ENCODE results near the gene MRAS. TPM values are rescaled to one million over a fixed set of nuclear protein-coding genes. Genes with fewer than 3 reads are reported as not detected.

Gene MRAS
- total and polyA plus RNA-seq, 4 donors: 12.6 to 28.7 (median 22.3) TPM

- Histone ChIP-seq H3K4me1 (ENCODE audit: control insufficient read depth in 5 of 5, insufficient read depth in 5 of 5, low read length in 5 of 5) (peaks cover 0 to 2% (median 0%) of the 10 kb centered on the region in 5 donors), H3K27me3 (ENCODE audit: control insufficient read depth in 3 of 3, insufficient read depth in 3 of 3, low read length in 2 of 3) (no peaks in the 10 kb centered on the region), H3K9ac (ENCODE audit: insufficient read depth in 1 of 2, low read length in 2 of 2) (no peak overlapping the region), H3K36me3 (ENCODE audit: control insufficient read depth in 4 of 4, insufficient read depth in 4 of 4, low read length in 4 of 4) (peaks cover 0 to 3% (median 0%) of the 10 kb centered on the region in 4 donors), H3K4me3 (no peak overlapping the region), H3K9me3 (ENCODE audit: control insufficient read depth in 4 of 4, insufficient read depth in 3 of 4, low read length in 3 of 4) (no peaks in the 10 kb centered on the region), H3K27ac (ENCODE audit: low read depth in 1 of 2, low read length in 1 of 2) (peak overlapping the region in 1 of 2 donors; percentile 58)
- WGBS, 2 donors: 91 to 92% methylated on average over 12 of the region's 12 CpGs
- DNase-seq (no peak), ATAC-seq (ENCODE audit: insufficient read depth, low FRiP score) (no peak)
- TF ChIP-seq CTCF (IDR thresholded peaks at IDR 0.05; ENCODE audit: control extremely low read depth, extremely low read depth): no peak
These were observed 47.7 kb downstream of the MRAS start for GRCh38 chr3:138395865-138396751.

- peaks cover 0 to 2% (median 0%) of the 10 kb centered on the region in 5 donors for H3K4me1 ChIP-seq (ENCODE audit: control insufficient read depth in 5 of 5, insufficient read depth in 5 of 5, low read length in 5 of 5)
- H3K9ac ChIP-seq (ENCODE audit: insufficient read depth in 1 of 2, low read length in 2 of 2): no peak overlapping the region
- DNase-seq (no peak), ATAC-seq (ENCODE audit: insufficient read depth, low FRiP score) (no peak)
- H3K9me3 ChIP-seq (ENCODE audit: control insufficient read depth in 4 of 4, insufficient read depth in 3 of 4, low read length in 3 of 4): no peaks in the 10 kb centered on the region
- H3K27ac ChIP-seq (ENCODE audit: low read depth in 1 of 2, low read length in 1 of 2): peak overlapping the region in 1 of 2 donors; percentile 58
- H3K4me3 ChIP-seq: no peak overlapping the region
- H3K27me3 ChIP-seq (ENCODE audit: control insufficient read depth in 3 of 3, insufficient read depth in 3 of 3, low read length in 2 of 3): no peaks in the 10 kb centered on the region
- peaks cover 0 to 7% (median 0%) of the 10 kb centered on the region in 4 donors for H3K36me3 ChIP-seq (ENCODE audit: control insufficient read depth in 4 of 4, insufficient read depth in 4 of 4, low read length in 4 of 4)
- TF ChIP-seq CTCF (IDR thresholded peaks at IDR 0.05; ENCODE audit: control extremely low read depth, extremely low read depth): no peak
- 93 to 94% methylated on average over 14 of the region's 14 CpGs for WGBS, 2 donors
These were observed 48.5 kb downstream of the MRAS start for GRCh38 chr3:138396752-138397410.

GRCh38 chr3:138397983-138398382 lies 49.6 kb downstream of the MRAS start:
- Histone ChIP-seq H3K27ac (ENCODE audit: low read depth in 1 of 2, low read length in 1 of 2) (peak overlapping the region in 1 of 2 donors; percentile 62), H3K4me3 (no peak overlapping the region), H3K27me3 (ENCODE audit: control insufficient read depth in 3 of 3, insufficient read depth in 3 of 3, low read length in 2 of 3) (no peaks in the 10 kb centered on the region), H3K9ac (ENCODE audit: insufficient read depth in 1 of 2, low read length in 2 of 2) (no peak overlapping the region), H3K36me3 (ENCODE audit: control insufficient read depth in 4 of 4, insufficient read depth in 4 of 4, low read length in 4 of 4) (peaks cover 0 to 10% (median 1%) of the 10 kb centered on the region in 4 donors), H3K4me1 (ENCODE audit: control insufficient read depth in 5 of 5, insufficient read depth in 5 of 5, low read length in 5 of 5) (peaks cover 0 to 4% (median 0%) of the 10 kb centered on the region in 5 donors), H3K9me3 (ENCODE audit: control insufficient read depth in 4 of 4, insufficient read depth in 3 of 4, low read length in 3 of 4) (no peaks in the 10 kb centered on the region)
- WGBS, 2 donors: 89 to 91% methylated on average over 4 of the region's 4 CpGs
- TF ChIP-seq CTCF (IDR thresholded peaks at IDR 0.05; ENCODE audit: control extremely low read depth, extremely low read depth): no peak
- no peak for DNase-seq
- no peak for ATAC-seq (ENCODE audit: insufficient read depth, low FRiP score)
